Stimulated activated naive CD8-positive, alpha-beta T cell treated with anti-CD3 and anti-CD28 coated beads, Interleukin-15, Interleukin-2, amounts not matched to agents 100 ng/mL and 50 ng/mL, for 24 hours (primary cell): ENCODE results near the gene IL10.

ENCODE experiments used
- H3K27ac Mint-ChIP-seq: one replicate; pipeline ENCODE4 v1.8.0; 2021; ENCODE audit warnings: mild to moderate bottlenecking, mixed read lengths
- H3K27me3 Mint-ChIP-seq: one replicate; pipeline ENCODE4 v1.8.0; 2021; ENCODE audit warnings: mixed read lengths
- H3K36me3 Mint-ChIP-seq: one replicate; pipeline ENCODE4 v1.8.0; 2021; ENCODE audit warnings: low read depth, mixed read lengths
- H3K4me1 Mint-ChIP-seq: one replicate; pipeline ENCODE4 v1.8.0; 2021; ENCODE audit warnings: low read depth, mixed read lengths
- H3K4me3 Mint-ChIP-seq: one replicate; pipeline ENCODE4 v1.8.0; 2021; ENCODE audit warnings: mild to moderate bottlenecking, mixed read lengths
- H3K9me3 Mint-ChIP-seq: one replicate; pipeline ENCODE4 v1.8.0; 2021; ENCODE audit warnings: mixed read lengths

Gene IL10

GRCh38 chr1:206799311-206799710 lies 27.0 kb upstream of the IL10 start:
- Mint-ChIP-seq H3K27ac (no peak overlapping the region), H3K4me1 (peaks cover 78% of the 10 kb centered on the region), H3K36me3 (no peaks in the 10 kb centered on the region)

GRCh38 chr1:206798384-206798996 lies 26.2 kb upstream of the IL10 start:
- no peak overlapping the region for H3K4me3 Mint-ChIP-seq
- H3K27ac Mint-ChIP-seq = peak overlapping the region; percentile 50
- H3K27me3 Mint-ChIP-seq = peaks cover 4% of the 10 kb centered on the region
- no peaks in the 10 kb centered on the region for H3K36me3 Mint-ChIP-seq
- no peaks in the 10 kb centered on the region for H3K9me3 Mint-ChIP-seq
- H3K4me1 Mint-ChIP-seq = peaks cover 78% of the 10 kb centered on the region

More at GRCh38 chr1:206799311-206799710, 27.0 kb upstream of the IL10 start:
- Mint-ChIP-seq H3K27me3 (peaks cover 4% of the 10 kb centered on the region), H3K4me3 (no peak overlapping the region), H3K9me3 (no peaks in the 10 kb centered on the region)

GRCh38 chr1:206797534-206798383 lies 25.5 kb upstream of the IL10 start:
- no peaks in the 10 kb centered on the region for H3K9me3 Mint-ChIP-seq
- H3K4me3 Mint-ChIP-seq = no peak overlapping the region
- H3K27ac Mint-ChIP-seq = no peak overlapping the region
- H3K36me3 Mint-ChIP-seq = no peaks in the 10 kb centered on the region
- H3K4me1 Mint-ChIP-seq = peaks cover 78% of the 10 kb centered on the region
- peaks cover 4% of the 10 kb centered on the region for H3K27me3 Mint-ChIP-seq

- peaks cover 4% of the 10 kb centered on the region for H3K27me3 Mint-ChIP-seq
These were observed 24.7 kb upstream of the IL10 start for GRCh38 chr1:206796981-206797402.

GRCh38 chr1:206796116-206796515 lies 23.8 kb upstream of the IL10 start:
- Mint-ChIP-seq H3K27me3 (peaks cover 4% of the 10 kb centered on the region), H3K9me3 (no peaks in the 10 kb centered on the region), H3K4me3 (no peak overlapping the region), H3K4me1 (peaks cover 78% of the 10 kb centered on the region), H3K36me3 (no peaks in the 10 kb centered on the region), H3K27ac (no peak overlapping the region)

More at GRCh38 chr1:206796981-206797402, 24.7 kb upstream of the IL10 start:
- H3K36me3 Mint-ChIP-seq = no peaks in the 10 kb centered on the region
- no peak overlapping the region for H3K27ac Mint-ChIP-seq
- H3K4me3 Mint-ChIP-seq = no peak overlapping the region
- peaks cover 78% of the 10 kb centered on the region for H3K4me1 Mint-ChIP-seq
- no peaks in the 10 kb centered on the region for H3K9me3 Mint-ChIP-seq

- no peaks in the 10 kb centered on the region for H3K27me3 Mint-ChIP-seq
- no peaks in the 10 kb centered on the region for H3K9me3 Mint-ChIP-seq
- no peaks in the 10 kb centered on the region for H3K36me3 Mint-ChIP-seq
- H3K27ac Mint-ChIP-seq = peak overlapping the region; percentile 98
- H3K4me1 Mint-ChIP-seq = peaks cover 84% of the 10 kb centered on the region
- peak overlapping the region; percentile 71 for H3K4me3 Mint-ChIP-seq
These were observed 22.1 kb upstream of the IL10 start for GRCh38 chr1:206794294-206794908.

GRCh38 chr1:206793620-206794019 lies 21.3 kb upstream of the IL10 start:
- Mint-ChIP-seq H3K9me3 (no peaks in the 10 kb centered on the region), H3K4me1 (peaks cover 78% of the 10 kb centered on the region), H3K36me3 (no peaks in the 10 kb centered on the region), H3K4me3 (no peak overlapping the region), H3K27me3 (no peaks in the 10 kb centered on the region), H3K27ac (peak overlapping the region; percentile 98)

GRCh38 chr1:206792939-206793607 lies 20.8 kb upstream of the IL10 start:
- no peaks in the 10 kb centered on the region for H3K36me3 Mint-ChIP-seq
- no peak overlapping the region for H3K4me3 Mint-ChIP-seq
- H3K9me3 Mint-ChIP-seq = no peaks in the 10 kb centered on the region
- peaks cover under 1% of the 10 kb centered on the region for H3K27me3 Mint-ChIP-seq
- H3K4me1 Mint-ChIP-seq = peaks cover 75% of the 10 kb centered on the region
- peak overlapping the region; percentile 98 for H3K27ac Mint-ChIP-seq

GRCh38 chr1:206790502-206791250 lies 18.4 kb upstream of the IL10 start:
- Mint-ChIP-seq H3K4me3 (peak overlapping the region; percentile 14), H3K36me3 (no peaks in the 10 kb centered on the region), H3K27ac (peak overlapping the region; percentile 74), H3K9me3 (no peaks in the 10 kb centered on the region), H3K27me3 (peaks cover 9% of the 10 kb centered on the region), H3K4me1 (peaks cover 86% of the 10 kb centered on the region)

- no peaks in the 10 kb centered on the region for H3K36me3 Mint-ChIP-seq
- H3K27me3 Mint-ChIP-seq = peaks cover 9% of the 10 kb centered on the region
- no peak overlapping the region for H3K27ac Mint-ChIP-seq
- peaks cover 86% of the 10 kb centered on the region for H3K4me1 Mint-ChIP-seq
- H3K4me3 Mint-ChIP-seq = no peak overlapping the region
- H3K9me3 Mint-ChIP-seq = no peaks in the 10 kb centered on the region
These were observed 16.3 kb upstream of the IL10 start for GRCh38 chr1:206788487-206789050.

- no peaks in the 10 kb centered on the region for H3K36me3 Mint-ChIP-seq
- H3K4me3 Mint-ChIP-seq = no peak overlapping the region
- no peaks in the 10 kb centered on the region for H3K9me3 Mint-ChIP-seq
- peaks cover 9% of the 10 kb centered on the region for H3K27me3 Mint-ChIP-seq
- peaks cover 85% of the 10 kb centered on the region for H3K4me1 Mint-ChIP-seq
- peak overlapping the region; percentile 34 for H3K27ac Mint-ChIP-seq
These were observed 15.6 kb upstream of the IL10 start for GRCh38 chr1:206787891-206788290.

- Mint-ChIP-seq H3K4me3 (peak overlapping the region; percentile 11), H3K9me3 (no peaks in the 10 kb centered on the region), H3K27ac (peak overlapping the region; percentile 39), H3K36me3 (no peaks in the 10 kb centered on the region), H3K27me3 (peaks cover 9% of the 10 kb centered on the region), H3K4me1 (peaks cover 83% of the 10 kb centered on the region)
These were observed 14.1 kb upstream of the IL10 start for GRCh38 chr1:206786212-206786886.

GRCh38 chr1:206785182-206785765 lies 13.0 kb upstream of the IL10 start:
- peaks cover 74% of the 10 kb centered on the region for H3K4me1 Mint-ChIP-seq
- peak overlapping the region; percentile 6 for H3K4me3 Mint-ChIP-seq
- H3K27ac Mint-ChIP-seq = peak overlapping the region; percentile 55
- no peaks in the 10 kb centered on the region for H3K9me3 Mint-ChIP-seq
- H3K27me3 Mint-ChIP-seq = peaks cover 9% of the 10 kb centered on the region
- no peaks in the 10 kb centered on the region for H3K36me3 Mint-ChIP-seq
